Mesendoderm (in vitro differentiated cells): ENCODE measurements around the gene OXSR1.

Source experiments
- DNase-seq: peaks from one replicate; pipeline ENCODE4 v3.0.0; 2013
- H2AK5ac ChIP-seq: 2 replicates; pipeline ENCODE4 v1.6.1; 2013; ENCODE audit warnings: low read length, inconsistent platforms
- H2BK120ac ChIP-seq: 2 replicates; pipeline ENCODE4 v1.6.1; 2013; ENCODE audit warnings: low read depth, mild to moderate bottlenecking, low read length, moderate library complexity, mixed read lengths
- H2BK15ac ChIP-seq: replicated peaks from 2 replicates; pipeline ENCODE4 v1.6.1; 2013; ENCODE audit warnings: low read depth, mild to moderate bottlenecking, moderate library complexity
- H2BK5ac ChIP-seq: 2 replicates; pipeline ENCODE4 v1.6.1; 2013; ENCODE audit warnings: low read length, inconsistent platforms
- H3K18ac ChIP-seq: 2 replicates; pipeline ENCODE4 v1.6.1; 2013; ENCODE audit warnings: mild to moderate bottlenecking, low read length, mixed read lengths
- H3K23ac ChIP-seq: one replicate; pipeline ENCODE4 v1.6.1; 2013; ENCODE audit warnings: low read length
- H3K27ac ChIP-seq: 2 replicates; pipeline ENCODE4 v1.5.1; 2013; ENCODE audit warnings: low read depth, mild to moderate bottlenecking, inconsistent platforms, low read length, moderate library complexity
- H3K27me3 ChIP-seq: 2 replicates; pipeline ENCODE4 v1.6.1; 2013; ENCODE audit warnings: low read length, control low read depth, mild to moderate bottlenecking, inconsistent platforms; ENCODE audit not compliant: insufficient read depth, poor library complexity
- H3K36me3 ChIP-seq: 2 replicates; pipeline ENCODE4 v1.6.1; 2013; ENCODE audit warnings: low read length, inconsistent platforms; ENCODE audit not compliant: control insufficient read depth, insufficient read depth
- H3K4ac ChIP-seq: one replicate; pipeline ENCODE4 v1.6.1; 2013; ENCODE audit warnings: low read depth, mild to moderate bottlenecking, low read length, moderate library complexity
- H3K4me1 ChIP-seq: 2 replicates; pipeline ENCODE4 v1.6.1; 2013; ENCODE audit warnings: low read depth, low read length, inconsistent platforms; ENCODE audit not compliant: control insufficient read depth
- H3K4me2 ChIP-seq: 2 replicates; pipeline ENCODE4 v1.6.1; 2013; ENCODE audit warnings: low read length
- H3K4me3 ChIP-seq: 2 replicates; pipeline ENCODE4 v1.5.1; 2013; ENCODE audit warnings: mild to moderate bottlenecking, low read length
- H3K56ac ChIP-seq: one replicate; pipeline ENCODE4 v1.6.1; 2013; ENCODE audit warnings: low read length
- H3K79me1 ChIP-seq: 2 replicates; pipeline ENCODE4 v1.6.1; 2013; ENCODE audit warnings: low read length, inconsistent platforms
- H3K79me2 ChIP-seq: 2 replicates; pipeline ENCODE4 v1.6.1; 2013; ENCODE audit warnings: mild to moderate bottlenecking, low read length; ENCODE audit not compliant: control insufficient read depth, insufficient read depth
- H3K9ac ChIP-seq: 2 replicates; pipeline ENCODE4 v1.6.1; 2013; ENCODE audit warnings: low read length, inconsistent platforms
- H4K5ac ChIP-seq: one replicate; pipeline ENCODE4 v1.6.1; 2013; ENCODE audit warnings: low read length
- H4K8ac ChIP-seq: one replicate; pipeline ENCODE4 v1.6.1; 2013; ENCODE audit warnings: low read depth, mild to moderate bottlenecking, control low read depth, low read length, moderate library complexity
- WGBS: extraction: QIAGEN DNeasy Blood & Tissue Kit; methylation state at CpG from one replicate; pipeline ENCODE4 v1.1.7; 2013; ENCODE audit warnings: low lambda C conversion rate, missing lambda C conversion rate; ENCODE audit not compliant: insufficient coverage; ENCODE audit errors: extremely low coverage; 5-methylcytosine and 5-hydroxymethylcytosine counted together

Gene OXSR1

DNA sequence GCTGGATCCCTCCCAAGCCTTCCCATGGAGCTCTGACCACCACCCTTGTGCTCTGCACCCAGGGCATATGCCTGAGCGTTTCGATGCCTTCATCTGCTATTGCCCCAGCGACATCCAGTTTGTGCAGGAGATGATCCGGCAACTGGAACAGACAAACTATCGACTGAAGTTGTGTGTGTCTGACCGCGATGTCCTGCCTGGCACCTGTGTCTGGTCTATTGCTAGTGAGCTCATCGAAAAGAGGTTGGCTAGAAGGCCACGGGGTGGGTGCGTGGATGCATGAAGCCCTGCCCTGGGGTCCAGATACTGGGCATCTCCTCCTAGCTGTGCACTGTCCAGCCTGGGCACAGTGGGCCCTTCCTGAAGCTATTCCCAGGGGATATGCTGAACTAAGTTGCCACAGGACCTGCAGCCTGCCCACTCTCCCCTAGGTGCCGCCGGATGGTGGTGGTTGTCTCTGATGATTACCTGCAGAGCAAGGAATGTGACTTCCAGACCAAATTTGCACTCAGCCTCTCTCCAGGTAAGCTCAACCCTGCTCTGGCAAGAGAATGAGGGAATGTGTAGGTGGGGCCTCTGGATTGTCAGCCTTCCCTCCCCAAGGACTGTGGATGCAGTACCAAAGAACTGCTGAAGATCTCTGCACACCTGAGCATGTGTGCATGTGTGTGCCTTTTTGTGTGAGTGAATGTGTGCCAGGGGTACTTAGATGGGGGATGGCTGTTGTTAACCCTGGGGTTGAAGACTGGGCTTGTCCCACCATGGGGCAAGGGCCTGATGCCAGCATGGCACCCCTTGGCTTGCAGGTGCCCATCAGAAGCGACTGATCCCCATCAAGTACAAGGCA, 24.8 kb upstream of the OXSR1 start:
- H2BK15ac ChIP-seq = no peak overlapping the region
- peaks cover 5% of the 10 kb centered on the region for H3K79me1 ChIP-seq
- no peak overlapping the region for H2AK5ac ChIP-seq
- no peak overlapping the region for H3K23ac ChIP-seq
- no peak overlapping the region for H4K8ac ChIP-seq
- no peak overlapping the region for H3K4me2 ChIP-seq
- no CpG with 5 or more reads among the region's 13 CpGs for WGBS
- H3K4me3 ChIP-seq = no peak overlapping the region
- peak; percentile 47 for DNase-seq
- no peak overlapping the region for H2BK5ac ChIP-seq
- H3K79me2 ChIP-seq = peaks cover 7% of the 10 kb centered on the region
- H3K27me3 ChIP-seq = no peaks in the 10 kb centered on the region
- no peak overlapping the region for H2BK120ac ChIP-seq
- peak overlapping the region; percentile 11 for H3K56ac ChIP-seq
- H3K4ac ChIP-seq = no peak overlapping the region
- H4K5ac ChIP-seq = no peak overlapping the region
- no peaks in the 10 kb centered on the region for H3K36me3 ChIP-seq
- peaks cover 8% of the 10 kb centered on the region for H3K4me1 ChIP-seq
- H3K18ac ChIP-seq = no peak overlapping the region
- no peak overlapping the region for H3K9ac ChIP-seq
- no peak overlapping the region for H3K27ac ChIP-seq

DNA sequence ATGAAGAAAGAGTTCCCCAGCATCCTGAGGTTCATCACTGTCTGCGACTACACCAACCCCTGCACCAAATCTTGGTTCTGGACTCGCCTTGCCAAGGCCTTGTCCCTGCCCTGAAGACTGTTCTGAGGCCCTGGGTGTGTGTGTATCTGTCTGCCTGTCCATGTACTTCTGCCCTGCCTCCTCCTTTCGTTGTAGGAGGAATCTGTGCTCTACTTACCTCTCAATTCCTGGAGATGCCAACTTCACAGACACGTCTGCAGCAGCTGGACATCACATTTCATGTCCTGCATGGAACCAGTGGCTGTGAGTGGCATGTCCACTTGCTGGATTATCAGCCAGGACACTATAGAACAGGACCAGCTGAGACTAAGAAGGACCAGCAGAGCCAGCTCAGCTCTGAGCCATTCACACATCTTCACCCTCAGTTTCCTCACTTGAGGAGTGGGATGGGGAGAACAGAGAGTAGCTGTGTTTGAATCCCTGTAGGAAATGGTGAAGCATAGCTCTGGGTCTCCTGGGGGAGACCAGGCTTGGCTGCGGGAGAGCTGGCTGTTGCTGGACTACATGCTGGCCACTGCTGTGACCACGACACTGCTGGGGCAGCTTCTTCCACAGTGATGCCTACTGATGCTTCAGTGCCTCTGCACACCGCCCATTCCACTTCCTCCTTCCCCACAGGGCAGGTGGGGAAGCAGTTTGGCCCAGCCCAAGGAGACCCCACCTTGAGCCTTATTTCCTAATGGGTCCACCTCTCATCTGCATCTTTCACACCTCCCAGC, 24.0 kb upstream of the OXSR1 start:
- Histone ChIP-seq H3K36me3 (no peaks in the 10 kb centered on the region), H4K5ac (no peak overlapping the region), H3K9ac (no peak overlapping the region), H3K4me3 (no peak overlapping the region), H3K56ac (no peak overlapping the region), H3K27me3 (no peaks in the 10 kb centered on the region), H3K23ac (no peak overlapping the region), H2BK5ac (no peak overlapping the region), H2AK5ac (no peak overlapping the region), H3K4me2 (no peak overlapping the region), H3K79me2 (peaks cover under 1% of the 10 kb centered on the region), H3K79me1 (peaks cover 2% of the 10 kb centered on the region), H3K27ac (no peak overlapping the region), H3K4ac (no peak overlapping the region), H2BK120ac (no peak overlapping the region), H3K4me1 (peaks cover 8% of the 10 kb centered on the region), H3K18ac (no peak overlapping the region), H2BK15ac (no peak overlapping the region), H4K8ac (no peak overlapping the region)
- WGBS = no CpG with 5 or more reads among the region's 7 CpGs
- DNase-seq = no peak

DNA sequence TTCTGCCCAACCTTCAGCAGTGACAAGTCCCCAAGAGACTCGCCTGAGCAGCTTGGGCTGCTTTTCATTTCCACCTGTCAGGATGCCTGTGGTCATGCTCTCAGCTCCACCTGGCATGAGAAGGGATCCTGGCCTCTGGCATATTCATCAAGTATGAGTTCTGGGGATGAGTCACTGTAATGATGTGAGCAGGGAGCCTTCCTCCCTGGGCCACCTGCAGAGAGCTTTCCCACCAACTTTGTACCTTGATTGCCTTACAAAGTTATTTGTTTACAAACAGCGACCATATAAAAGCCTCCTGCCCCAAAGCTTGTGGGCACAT, 23.4 kb upstream of the OXSR1 start:
- no CpG with 5 or more reads among the region's 2 CpGs for WGBS
- no peak overlapping the region for H2BK120ac ChIP-seq

DNA sequence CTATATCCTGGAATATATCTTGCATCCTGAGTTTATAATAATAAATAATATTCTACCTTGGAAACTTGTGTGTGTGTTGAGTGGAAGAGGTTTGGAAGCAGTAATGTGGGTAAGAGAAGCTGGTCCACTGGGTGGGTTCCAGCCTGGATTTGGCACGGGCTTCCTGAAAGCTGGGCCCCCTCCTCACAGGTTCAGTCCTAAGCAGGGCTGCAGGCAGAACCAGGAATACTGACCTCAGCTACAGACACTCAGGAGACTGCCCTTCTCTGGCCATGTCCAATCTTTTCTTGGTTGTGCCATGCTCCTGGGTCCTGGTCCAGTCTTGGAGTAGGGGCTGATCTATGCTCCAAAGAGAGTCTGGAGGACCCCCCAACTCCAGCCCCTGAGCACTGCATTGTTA, 22.4 kb upstream of the OXSR1 start:
- Histone ChIP-seq H4K8ac (no peak overlapping the region), H3K36me3 (no peaks in the 10 kb centered on the region), H2BK5ac (no peak overlapping the region), H3K27ac (no peak overlapping the region), H4K5ac (no peak overlapping the region), H3K56ac (no peak overlapping the region), H2BK120ac (no peak overlapping the region), H3K9ac (no peak overlapping the region), H3K23ac (no peak overlapping the region), H3K79me2 (no peaks in the 10 kb centered on the region), H3K4ac (no peak overlapping the region), H3K18ac (no peak overlapping the region), H3K4me1 (peaks cover 4% of the 10 kb centered on the region), H3K4me3 (no peak overlapping the region), H3K27me3 (no peaks in the 10 kb centered on the region), H2AK5ac (no peak overlapping the region), H3K79me1 (no peaks in the 10 kb centered on the region), H2BK15ac (no peak overlapping the region), H3K4me2 (no peak overlapping the region)
- WGBS = no CpG with 5 or more reads among the region's 1 CpG
- DNase-seq = no peak

More for the DNA sequence above, 23.4 kb upstream of the OXSR1 start:
- Histone ChIP-seq H3K4me2 (no peak overlapping the region), H3K79me2 (no peaks in the 10 kb centered on the region), H3K4me3 (no peak overlapping the region), H3K27ac (no peak overlapping the region), H2AK5ac (no peak overlapping the region), H4K5ac (no peak overlapping the region), H3K4me1 (peaks cover 8% of the 10 kb centered on the region), H3K23ac (no peak overlapping the region), H2BK5ac (no peak overlapping the region), H4K8ac (no peak overlapping the region), H3K36me3 (no peaks in the 10 kb centered on the region), H3K56ac (no peak overlapping the region), H3K4ac (no peak overlapping the region), H3K9ac (no peak overlapping the region), H3K27me3 (no peaks in the 10 kb centered on the region), H3K18ac (no peak overlapping the region), H3K79me1 (no peaks in the 10 kb centered on the region), H2BK15ac (no peak overlapping the region)
- DNase-seq = no peak

DNA sequence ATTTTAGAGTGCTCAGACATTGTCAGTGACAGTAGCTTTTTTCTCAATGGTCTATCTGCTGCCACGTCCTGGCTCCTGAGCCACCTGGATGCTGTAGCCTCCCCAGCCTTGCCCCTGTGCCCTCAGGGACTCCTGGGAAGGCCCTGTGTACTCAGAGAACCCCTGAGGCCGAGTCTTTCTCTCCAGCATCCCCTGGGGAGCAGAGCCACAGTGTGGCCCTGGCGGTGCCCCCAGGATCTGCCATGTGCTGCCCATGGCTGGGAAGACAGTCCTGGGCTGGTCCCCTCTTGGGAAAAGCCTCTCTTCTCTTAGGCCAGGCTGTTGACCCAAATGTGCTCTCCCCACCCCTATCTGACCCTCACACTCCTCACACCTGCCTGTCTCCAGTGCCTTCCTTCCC, 21.8 kb upstream of the OXSR1 start:
- Histone ChIP-seq H3K27me3 (no peaks in the 10 kb centered on the region), H3K9ac (no peak overlapping the region), H3K23ac (no peak overlapping the region), H4K5ac (no peak overlapping the region), H3K4me1 (peaks cover 2% of the 10 kb centered on the region), H3K36me3 (no peaks in the 10 kb centered on the region), H3K4me3 (no peak overlapping the region), H2BK120ac (no peak overlapping the region), H4K8ac (no peak overlapping the region), H2BK5ac (no peak overlapping the region), H2AK5ac (no peak overlapping the region), H3K56ac (no peak overlapping the region), H3K18ac (no peak overlapping the region), H3K79me2 (no peaks in the 10 kb centered on the region), H3K4ac (no peak overlapping the region), H3K4me2 (no peak overlapping the region), H3K79me1 (no peaks in the 10 kb centered on the region), H2BK15ac (no peak overlapping the region), H3K27ac (no peak overlapping the region)
- DNase-seq = no peak
- WGBS = no CpG with 5 or more reads among the region's 3 CpGs
